BE2C (cell line): ENCODE results near the gene MLIP.
"Not testable (repeated sequence)": the region's sequence is repeated elsewhere in the genome, so short reads cannot be mapped to it uniquely, and the experiment has no call there.

ENCODE experiments used
- DNase-seq: peaks from one replicate; pipeline ENCODE4 v3.0.0-alpha.2; 2020
- H3K27me3 ChIP-seq: fragments of 250-450 bp; sonication (Bioruptor Pico); 2 replicates; pipeline ENCODE4 v1.5.1; 2020; ENCODE audit warnings: mild to moderate bottlenecking
- H3K36me3 ChIP-seq: fragments of 250-450 bp; sonication (Bioruptor Pico); 2 replicates; pipeline ENCODE4 v1.5.1; 2020; ENCODE audit warnings: mild to moderate bottlenecking
- H3K4me1 ChIP-seq: fragments of 250-450 bp; sonication (Bioruptor Pico); 2 replicates; pipeline ENCODE4 v1.5.1; 2020
- H3K4me3 ChIP-seq: 2 replicates; pipeline ENCODE4 v1.5.1; 2011; ENCODE audit warnings: low read depth, low read length
- H3K9me3 ChIP-seq: fragments of 250-450 bp; sonication (Bioruptor Pico); 2 replicates; pipeline ENCODE4 v1.5.1; 2020
- CTCF ChIP-seq: IDR thresholded peaks from 2 replicates; pipeline ENCODE4 v1.5.1; 2012; ENCODE audit warnings: mild to moderate bottlenecking, low read depth, low read length

Gene MLIP

GRCh38 chr6:54072635-54073313 lies 38.5 kb upstream of the MLIP start:
- DNase-seq = no peak
- no peak for TF ChIP-seq CTCF
- no peaks in the 10 kb centered on the region for H3K9me3 ChIP-seq
- H3K4me3 ChIP-seq = no peak overlapping the region
- no peaks in the 10 kb centered on the region for H3K27me3 ChIP-seq
- H3K36me3 ChIP-seq = no peaks in the 10 kb centered on the region
- H3K4me1 ChIP-seq = no peaks in the 10 kb centered on the region

- no peaks in the 10 kb centered on the region for H3K9me3 ChIP-seq
- no peaks in the 10 kb centered on the region for H3K36me3 ChIP-seq
- no peak overlapping the region for H3K4me3 ChIP-seq
- no peaks in the 10 kb centered on the region for H3K27me3 ChIP-seq
- H3K4me1 ChIP-seq = no peaks in the 10 kb centered on the region
- no peak for DNase-seq
- no peak for TF ChIP-seq CTCF
Measured at GRCh38 chr6:54073487-54073886, 37.8 kb upstream of the MLIP start.

GRCh38 chr6:54074109-54074508 lies 37.1 kb upstream of the MLIP start:
- no peak for TF ChIP-seq CTCF

GRCh38 chr6:54074578-54075195 lies 36.6 kb upstream of the MLIP start:
- H3K4me3 ChIP-seq = no peak overlapping the region
- no peaks in the 10 kb centered on the region for H3K4me1 ChIP-seq
- TF ChIP-seq CTCF = no peak
- no peak for DNase-seq
- H3K36me3 ChIP-seq = no peaks in the 10 kb centered on the region
- H3K9me3 ChIP-seq = no peaks in the 10 kb centered on the region
- no peaks in the 10 kb centered on the region for H3K27me3 ChIP-seq

More at GRCh38 chr6:54074109-54074508, 37.1 kb upstream of the MLIP start:
- Histone ChIP-seq H3K4me3 (no peak overlapping the region), H3K9me3 (no peaks in the 10 kb centered on the region), H3K4me1 (no peaks in the 10 kb centered on the region), H3K36me3 (no peaks in the 10 kb centered on the region), H3K27me3 (no peaks in the 10 kb centered on the region)
- DNase-seq = no peak

GRCh38 chr6:54076159-54076789 lies 35.0 kb upstream of the MLIP start:
- Histone ChIP-seq H3K36me3 (no peaks in the 10 kb centered on the region), H3K9me3 (no peaks in the 10 kb centered on the region), H3K4me1 (no peaks in the 10 kb centered on the region), H3K4me3 (no peak overlapping the region), H3K27me3 (no peaks in the 10 kb centered on the region)
- no peak for TF ChIP-seq CTCF
- no peak for DNase-seq

GRCh38 chr6:54081499-54081898 lies 29.7 kb upstream of the MLIP start:
- H3K27me3 ChIP-seq, H3K36me3 ChIP-seq, H3K4me1 ChIP-seq, H3K4me3 ChIP-seq, H3K9me3 ChIP-seq, DNase-seq: not testable (repeated sequence)
